Measurements from ENCODE around the gene SELENOM.
"Not testable (repeated sequence)": the region's sequence is repeated elsewhere in the genome, so short reads cannot be mapped to it uniquely, and the experiment has no call there.

Gene SELENOM

DNA sequence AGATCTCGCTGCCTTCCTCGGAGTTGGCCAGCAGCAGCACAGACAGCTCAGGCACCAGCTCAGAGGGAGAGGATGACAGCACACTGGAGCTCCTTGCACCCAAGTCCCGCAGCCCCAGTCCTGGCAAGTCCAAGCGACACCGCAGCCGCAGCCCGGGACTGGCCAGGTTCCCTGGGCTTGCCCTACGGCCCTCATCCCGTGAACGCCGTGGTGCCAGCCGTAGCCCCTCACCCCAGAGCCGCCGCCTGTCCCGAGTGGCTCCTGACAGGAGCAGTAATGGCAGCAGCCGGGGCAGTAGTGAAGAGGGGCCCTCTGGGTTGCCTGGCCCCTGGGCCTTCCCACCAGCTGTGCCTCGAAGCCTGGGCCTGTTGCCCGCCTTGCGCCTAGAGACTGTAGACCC lies 26.5 kb upstream of the SELENOM start:
- no peak for DNase-seq (ENCODE audit: low read depth in 3 of 3)

DNA sequence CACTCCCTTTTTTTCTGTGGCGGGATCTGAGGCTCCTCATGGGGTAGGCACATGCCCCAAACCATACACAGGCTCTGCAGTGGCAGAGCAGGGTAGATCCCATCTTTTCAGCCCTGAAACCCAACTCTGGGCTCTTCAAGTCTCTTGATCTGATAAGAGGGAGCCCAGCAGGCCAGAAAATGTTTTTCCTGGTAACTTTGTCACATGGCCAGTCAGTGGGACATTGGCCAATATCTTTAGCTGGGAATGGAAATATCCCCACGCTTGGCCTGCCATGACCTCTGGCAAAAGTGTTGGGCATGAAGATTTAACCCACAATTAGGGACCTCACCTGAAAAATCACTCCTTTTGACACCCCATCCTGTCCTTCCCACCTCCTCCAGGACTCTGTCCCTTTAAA lies 23.5 kb upstream of the SELENOM start:
- no peak for DNase-seq (ENCODE audit: low read depth in 3 of 3)

DNA sequence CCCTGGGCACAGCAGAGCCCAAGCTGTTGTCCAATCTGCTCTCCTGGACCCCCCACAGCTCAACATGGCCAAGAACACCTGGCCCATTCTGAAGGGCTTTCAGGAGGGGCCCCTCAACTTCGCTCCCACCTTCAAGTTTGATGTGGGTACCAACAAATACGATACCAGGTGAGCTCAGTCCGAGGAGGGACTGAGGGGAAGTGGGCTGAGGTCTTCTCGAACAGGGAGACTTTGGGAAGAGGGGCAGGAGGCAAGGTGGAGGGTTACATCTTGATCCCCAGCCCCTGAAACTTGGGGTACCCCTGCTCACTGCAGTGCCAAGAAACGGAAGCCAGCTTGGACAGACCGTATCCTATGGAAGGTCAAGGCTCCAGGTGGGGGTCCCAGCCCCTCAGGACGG lies 20.8 kb upstream of the SELENOM start:
- DNase-seq (ENCODE audit: low read depth in 3 of 3), result no peak

- no peak for DNase-seq (ENCODE audit: low read depth in 3 of 3)
Measured at GRCh38 chr22:31127181-31127772, 19.9 kb upstream of the SELENOM start.

- no peak for DNase-seq (ENCODE audit: low read depth in 3 of 3)
Measured at GRCh38 chr22:31126869-31127175, 19.5 kb upstream of the SELENOM start.

GRCh38 chr22:31126128-31126868 lies 18.9 kb upstream of the SELENOM start:
- DNase-seq (ENCODE audit: low read depth in 3 of 3), result no peak

- DNase-seq (ENCODE audit: low read depth in 3 of 3), result no peak
Measured at GRCh38 chr22:31125521-31126117, 18.3 kb upstream of the SELENOM start.

DNA sequence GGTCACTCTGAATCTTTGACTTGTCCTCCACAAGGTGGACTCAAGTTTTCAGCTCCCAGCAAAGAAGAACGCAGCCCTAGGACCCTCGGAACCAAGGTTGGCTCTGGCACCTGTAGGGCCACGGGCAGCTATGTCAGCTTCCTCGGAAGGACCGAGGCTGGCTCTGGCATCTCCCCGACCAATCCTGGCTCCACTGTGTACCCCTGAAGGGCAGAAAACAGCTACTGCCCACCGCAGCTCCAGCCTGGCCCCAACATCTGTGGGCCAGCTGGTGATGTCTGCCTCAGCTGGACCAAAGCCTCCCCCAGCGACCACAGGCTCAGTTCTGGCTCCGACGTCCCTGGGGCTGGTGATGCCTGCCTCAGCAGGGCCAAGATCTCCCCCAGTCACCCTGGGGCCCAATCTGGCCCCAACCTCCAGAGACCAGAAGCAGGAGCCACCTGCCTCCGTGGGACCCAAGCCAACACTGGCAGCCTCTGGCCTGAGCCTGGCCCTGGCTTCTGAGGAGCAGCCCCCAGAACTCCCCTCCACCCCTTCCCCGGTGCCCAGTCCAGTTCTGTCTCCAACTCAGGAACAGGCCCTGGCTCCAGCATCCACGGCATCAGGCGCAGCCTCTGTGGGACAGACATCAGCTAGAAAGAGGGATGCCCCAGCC lies 17.6 kb upstream of the SELENOM start:
- no peak for DNase-seq (ENCODE audit: low read depth in 3 of 3)

DNA sequence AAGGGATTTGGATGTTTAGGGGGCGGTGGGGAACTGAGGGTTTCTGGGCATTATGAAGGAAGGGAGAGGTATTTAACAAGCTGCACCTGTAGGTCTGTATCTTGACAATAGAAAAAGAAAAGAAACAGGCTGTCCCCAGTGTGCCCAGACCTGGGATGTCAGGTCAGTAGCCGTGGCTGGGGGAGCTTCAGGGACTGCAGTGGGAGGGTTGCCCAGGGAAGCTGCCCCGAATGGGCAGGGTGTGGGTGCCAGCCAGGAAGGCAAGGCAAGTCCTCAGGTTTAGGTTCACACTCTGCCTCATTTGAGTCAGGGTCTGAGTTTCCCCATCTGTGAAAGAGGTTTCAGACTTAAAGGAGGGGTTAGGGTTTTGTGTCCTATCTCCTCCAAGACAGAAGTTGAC lies 16.9 kb upstream of the SELENOM start:
- no peak for DNase-seq (ENCODE audit: low read depth in 3 of 3)

DNA sequence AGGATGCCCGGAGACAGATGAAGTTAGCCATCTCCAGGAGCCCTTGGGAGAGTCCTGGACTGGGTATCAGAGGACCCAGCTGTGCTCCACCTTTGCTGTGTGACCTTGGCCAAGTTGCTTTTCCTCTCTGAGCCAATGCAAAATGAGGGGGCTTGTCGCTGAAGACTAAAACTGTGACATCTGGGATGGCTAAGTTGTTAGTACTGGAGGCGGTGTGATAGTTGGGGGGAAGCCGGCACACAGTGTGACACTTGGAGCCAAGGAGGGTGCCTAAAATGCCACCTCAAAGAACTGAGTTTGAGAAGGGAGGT lies 15.9 kb upstream of the SELENOM start:
- no peak for DNase-seq (ENCODE audit: low read depth in 3 of 3)

DNA sequence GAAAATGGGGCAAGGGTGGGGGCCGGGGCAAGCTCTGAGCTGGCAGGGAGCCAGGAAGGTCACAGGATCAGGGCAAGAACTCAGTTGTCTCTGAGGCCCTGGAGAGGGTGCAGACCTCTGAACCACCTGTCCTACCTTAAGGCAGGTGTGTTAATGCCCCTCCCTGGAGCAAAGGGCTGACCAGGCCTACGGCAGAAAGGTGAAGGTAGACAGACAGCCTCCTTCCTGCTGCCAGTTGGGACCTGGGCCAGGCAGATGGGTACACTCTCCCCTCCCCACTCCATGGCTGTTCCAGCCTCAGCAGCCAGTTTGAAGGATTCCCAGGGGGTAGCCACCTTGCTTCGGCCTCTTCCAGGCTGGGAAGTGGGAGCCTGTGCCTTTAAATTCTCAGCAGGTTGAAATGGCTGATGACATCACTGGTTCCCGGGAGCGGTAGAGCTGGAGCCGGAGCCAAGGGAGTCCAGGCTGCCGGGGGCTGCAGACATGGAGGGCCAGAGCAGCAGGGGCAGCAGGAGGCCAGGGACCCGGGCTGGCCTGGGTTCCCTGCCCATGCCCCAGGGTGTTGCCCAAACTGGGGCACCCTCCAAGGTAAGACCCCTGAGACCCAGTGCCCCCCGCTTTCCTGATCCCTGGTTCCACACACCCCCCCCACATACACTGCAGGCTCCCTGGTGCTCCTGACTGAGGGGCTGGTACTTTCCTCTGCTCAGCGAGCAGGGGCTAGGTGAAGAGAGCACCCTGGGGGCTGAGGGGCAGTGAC lies 15.3 kb upstream of the SELENOM start, which contains the start of gene INPP5J:
Gene INPP5J (plus strand): TSS at position 435 of the 760 bp plus-strand sequence. CDS start 49 bp downstream, at position 484.
- DNase-seq (ENCODE audit: low read depth in 3 of 3), result no peak

DNA sequence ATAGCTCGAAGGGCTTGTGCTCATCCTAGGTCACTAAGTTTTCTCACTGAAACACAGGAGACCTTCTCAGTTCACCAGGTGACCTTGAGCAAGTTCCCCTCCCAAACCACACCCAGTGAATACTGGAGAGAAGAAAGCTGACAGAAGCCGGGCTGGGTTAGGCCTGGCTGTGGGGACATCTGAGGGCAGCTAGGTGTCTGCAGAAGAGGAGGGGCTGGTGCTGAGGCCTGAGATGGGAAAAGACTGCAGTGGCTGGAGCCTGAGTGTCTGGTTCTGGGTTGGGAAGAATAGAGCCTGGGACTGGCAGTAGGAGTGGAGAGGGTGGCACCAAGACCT lies 14.8 kb upstream of the SELENOM start:
- DNase-seq (ENCODE audit: low read depth in 3 of 3), result no peak

DNA sequence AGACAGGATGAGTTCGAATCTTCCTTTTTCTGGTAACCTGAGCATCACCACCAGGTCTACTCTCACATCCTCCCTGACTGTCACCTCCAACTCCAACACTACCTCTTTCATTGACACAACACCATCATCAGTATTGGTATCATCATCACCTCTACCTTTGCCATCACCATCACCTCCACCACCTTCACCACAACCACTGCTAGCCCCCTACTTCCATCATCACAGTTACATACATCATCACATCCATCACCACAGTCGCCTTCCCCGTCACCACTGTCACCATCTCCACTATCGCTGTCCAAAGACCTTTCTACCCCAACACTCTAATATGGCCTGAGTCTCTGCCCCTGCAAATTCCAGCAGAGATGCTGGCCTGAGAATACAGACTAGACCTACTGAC lies 14.0 kb upstream of the SELENOM start:
- no peak for DNase-seq (ENCODE audit: low read depth in 3 of 3)

- DNase-seq (ENCODE audit: low read depth in 3 of 3), result no peak
Measured at GRCh38 chr22:31120642-31121041, 13.3 kb upstream of the SELENOM start.

DNA sequence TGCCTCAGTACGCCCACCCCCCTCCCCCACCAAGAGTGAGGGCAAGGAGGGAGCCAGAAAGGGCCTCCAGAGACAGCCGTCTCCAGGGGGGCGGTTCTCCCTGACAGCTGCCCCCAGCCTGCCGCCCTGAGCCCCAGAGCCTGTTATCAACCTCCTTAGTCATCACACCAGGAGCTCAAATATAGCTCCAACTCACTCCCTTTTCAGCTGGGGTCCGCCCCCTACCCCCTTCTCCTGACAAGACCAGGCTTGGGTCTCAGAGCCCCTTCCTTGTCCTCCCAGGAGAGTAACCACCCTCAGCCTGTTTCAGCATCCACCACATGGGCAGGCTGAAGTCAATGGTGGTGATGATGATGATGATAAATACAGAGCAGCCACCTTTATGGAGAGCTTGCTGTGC lies 12.9 kb upstream of the SELENOM start:
- no peak for DNase-seq (ENCODE audit: low read depth in 3 of 3)

GRCh38 chr22:31119026-31119717 lies 11.8 kb upstream of the SELENOM start:
- DNase-seq (ENCODE audit: low read depth in 3 of 3), result no peak

DNA sequence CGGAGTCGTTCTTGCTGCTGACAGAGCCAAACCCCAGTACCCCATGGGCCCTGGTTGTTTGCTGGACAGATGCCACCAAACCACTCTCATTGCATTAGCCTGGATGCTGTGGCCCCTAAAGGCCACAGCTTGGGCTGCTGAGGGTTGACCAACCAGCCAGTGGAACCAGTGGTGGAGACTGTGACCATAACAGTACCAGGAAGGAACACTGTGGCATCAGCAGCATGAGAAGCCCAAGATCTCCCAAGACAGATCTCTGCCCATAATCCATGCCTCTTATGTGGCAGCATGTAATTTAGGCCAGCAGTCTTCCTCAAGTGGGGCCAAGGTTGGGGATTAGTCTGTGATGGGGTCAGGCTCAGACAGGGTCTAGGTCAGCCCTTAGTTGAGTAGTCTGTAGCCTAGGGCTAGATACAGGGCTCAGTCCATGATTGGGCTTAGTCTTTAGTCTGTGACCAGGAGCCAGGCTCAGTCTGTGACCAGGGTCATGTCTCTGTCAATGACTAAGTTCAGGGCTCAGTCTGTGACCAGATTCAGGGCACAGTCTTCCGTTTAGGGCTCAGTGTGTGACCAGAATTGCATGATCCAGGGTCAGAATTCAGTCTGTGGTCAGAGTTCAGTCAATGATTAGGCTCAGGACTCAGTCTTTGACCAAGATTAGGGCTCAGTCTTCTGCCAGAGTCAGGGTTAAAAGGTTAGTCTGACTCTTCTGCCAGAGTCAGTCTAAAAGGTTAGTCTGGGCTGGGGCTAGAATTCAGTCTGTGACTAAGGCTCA lies 10.9 kb upstream of the SELENOM start:
- no peak for DNase-seq (ENCODE audit: low read depth in 3 of 3)

GRCh38 chr22:31112547-31113091 lies 5.3 kb upstream of the SELENOM start:
- DNase-seq (ENCODE audit: low read depth in 3 of 3), result not testable (repeated sequence)

- no peak for DNase-seq (ENCODE audit: low read depth in 3 of 3)
Measured at GRCh38 chr22:31107894-31108218, 488 bp upstream of the SELENOM start.

DNA sequence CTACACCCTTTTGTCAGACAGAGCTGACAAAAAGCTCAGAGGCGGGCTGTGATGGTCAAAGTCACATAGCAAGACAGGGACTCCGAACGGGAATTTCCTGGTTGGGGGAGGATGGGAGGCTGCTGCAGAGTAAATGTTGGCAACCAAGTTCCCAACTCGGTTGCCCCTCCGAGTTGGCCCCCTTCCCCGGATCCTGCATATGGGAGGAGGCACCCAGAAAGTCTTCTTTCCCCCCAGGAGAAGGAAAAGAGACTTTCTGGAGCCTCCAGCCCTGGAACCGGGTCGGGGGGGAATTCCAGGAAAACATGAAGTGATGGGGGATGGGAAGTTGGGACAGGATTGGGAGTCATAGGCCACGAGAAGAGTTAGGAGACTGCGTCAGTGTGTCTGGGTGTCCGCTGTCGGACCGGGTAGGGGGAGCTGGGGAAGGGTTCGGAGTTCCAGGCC lies 614 bp downstream of the SELENOM start:
- no peak for DNase-seq (ENCODE audit: low read depth in 3 of 3)

Measured in stimulated activated CD4-positive, alpha-beta T cell treated with anti-CD3 and anti-CD28 coated beads, TNF-alpha, amount 100 ng/mL, for 48 hours (primary cell).